ENCODE data around the gene CACNA1H.

DNA sequence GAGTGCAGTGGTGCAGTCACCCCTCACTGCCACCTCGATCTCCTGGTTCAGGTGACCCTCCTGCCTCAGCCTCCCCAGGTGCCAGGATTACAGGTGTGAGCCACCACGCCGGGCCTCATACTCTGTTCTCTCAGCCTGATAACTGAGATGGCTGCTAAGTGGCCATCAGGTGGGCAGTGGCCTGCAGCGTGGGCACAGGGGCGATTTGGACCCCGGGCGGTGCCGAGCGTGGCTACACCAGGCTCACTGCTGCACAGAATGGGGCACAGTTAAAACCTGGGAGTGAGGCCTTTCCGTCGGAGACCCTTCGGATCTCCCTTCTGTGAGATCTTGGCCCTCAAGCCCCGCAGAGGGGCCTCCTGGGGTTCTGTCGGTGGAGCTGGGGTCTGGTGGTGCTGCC lies 11.5 kb downstream of the CACNA1H start:
- TF ChIP-seq SIN3A (IDR thresholded peaks at IDR 0.05; ENCODE audit: low read depth), result no peak
- TF ChIP-seq, protein P1, sequence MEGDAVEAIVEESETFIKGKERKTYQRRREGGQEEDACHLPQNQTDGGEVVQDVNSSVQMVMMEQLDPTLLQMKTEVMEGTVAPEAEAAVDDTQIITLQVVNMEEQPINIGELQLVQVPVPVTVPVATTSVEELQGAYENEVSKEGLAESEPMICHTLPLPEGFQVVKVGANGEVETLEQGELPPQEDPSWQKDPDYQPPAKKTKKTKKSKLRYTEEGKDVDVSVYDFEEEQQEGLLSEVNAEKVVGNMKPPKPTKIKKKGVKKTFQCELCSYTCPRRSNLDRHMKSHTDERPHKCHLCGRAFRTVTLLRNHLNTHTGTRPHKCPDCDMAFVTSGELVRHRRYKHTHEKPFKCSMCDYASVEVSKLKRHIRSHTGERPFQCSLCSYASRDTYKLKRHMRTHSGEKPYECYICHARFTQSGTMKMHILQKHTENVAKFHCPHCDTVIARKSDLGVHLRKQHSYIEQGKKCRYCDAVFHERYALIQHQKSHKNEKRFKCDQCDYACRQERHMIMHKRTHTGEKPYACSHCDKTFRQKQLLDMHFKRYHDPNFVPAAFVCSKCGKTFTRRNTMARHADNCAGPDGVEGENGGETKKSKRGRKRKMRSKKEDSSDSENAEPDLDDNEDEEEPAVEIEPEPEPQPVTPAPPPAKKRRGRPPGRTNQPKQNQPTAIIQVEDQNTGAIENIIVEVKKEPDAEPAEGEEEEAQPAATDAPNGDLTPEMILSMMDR (IDR thresholded peaks at IDR 0.05 in 2 of 3, conservative IDR thresholded peaks at IDR 0.05 in 1 of 3; ENCODE audit: borderline replicate concordance in 1 of 3, insufficient read depth in 1 of 3, low read depth in 2 of 3, low read length in 2 of 3), result no peak
- TF ChIP-seq CBX3 (IDR thresholded peaks at IDR 0.05; ENCODE audit: low read depth), result no peak
- TF ChIP-seq, protein P2, sequence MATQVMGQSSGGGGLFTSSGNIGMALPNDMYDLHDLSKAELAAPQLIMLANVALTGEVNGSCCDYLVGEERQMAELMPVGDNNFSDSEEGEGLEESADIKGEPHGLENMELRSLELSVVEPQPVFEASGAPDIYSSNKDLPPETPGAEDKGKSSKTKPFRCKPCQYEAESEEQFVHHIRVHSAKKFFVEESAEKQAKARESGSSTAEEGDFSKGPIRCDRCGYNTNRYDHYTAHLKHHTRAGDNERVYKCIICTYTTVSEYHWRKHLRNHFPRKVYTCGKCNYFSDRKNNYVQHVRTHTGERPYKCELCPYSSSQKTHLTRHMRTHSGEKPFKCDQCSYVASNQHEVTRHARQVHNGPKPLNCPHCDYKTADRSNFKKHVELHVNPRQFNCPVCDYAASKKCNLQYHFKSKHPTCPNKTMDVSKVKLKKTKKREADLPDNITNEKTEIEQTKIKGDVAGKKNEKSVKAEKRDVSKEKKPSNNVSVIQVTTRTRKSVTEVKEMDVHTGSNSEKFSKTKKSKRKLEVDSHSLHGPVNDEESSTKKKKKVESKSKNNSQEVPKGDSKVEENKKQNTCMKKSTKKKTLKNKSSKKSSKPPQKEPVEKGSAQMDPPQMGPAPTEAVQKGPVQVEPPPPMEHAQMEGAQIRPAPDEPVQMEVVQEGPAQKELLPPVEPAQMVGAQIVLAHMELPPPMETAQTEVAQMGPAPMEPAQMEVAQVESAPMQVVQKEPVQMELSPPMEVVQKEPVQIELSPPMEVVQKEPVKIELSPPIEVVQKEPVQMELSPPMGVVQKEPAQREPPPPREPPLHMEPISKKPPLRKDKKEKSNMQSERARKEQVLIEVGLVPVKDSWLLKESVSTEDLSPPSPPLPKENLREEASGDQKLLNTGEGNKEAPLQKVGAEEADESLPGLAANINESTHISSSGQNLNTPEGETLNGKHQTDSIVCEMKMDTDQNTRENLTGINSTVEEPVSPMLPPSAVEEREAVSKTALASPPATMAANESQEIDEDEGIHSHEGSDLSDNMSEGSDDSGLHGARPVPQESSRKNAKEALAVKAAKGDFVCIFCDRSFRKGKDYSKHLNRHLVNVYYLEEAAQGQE (IDR thresholded peaks at IDR 0.05; ENCODE audit: low read depth), result no peak
- TF ChIP-seq MAX (IDR thresholded peaks at IDR 0.05), result no peak
- no peak for TF ChIP-seq POLR2AphosphoS5 (IDR thresholded peaks at IDR 0.05; ENCODE audit: low read depth, low read length)
